T-helper 2 cell treated with Interferon-gamma antibody and Interleukin-4, amounts not matched to agents 5 μg/mL and 100 μg/mL, for 36 hours (primary cell): Measurements from ENCODE around the gene PPP4R3B.

Experiments used
- DNase-seq: peaks from one replicate; pipeline ENCODE4 v3.0.0; 2021; ENCODE audit warnings: low spot score
- H3K27ac Mint-ChIP-seq: one replicate; pipeline ENCODE4 v1.8.0; 2021; ENCODE audit warnings: mild to moderate bottlenecking, mixed read lengths
- H3K27me3 Mint-ChIP-seq: one replicate; pipeline ENCODE4 v1.8.0; 2021; ENCODE audit warnings: low read depth, mixed read lengths
- H3K36me3 Mint-ChIP-seq: one replicate; pipeline ENCODE4 v1.8.0; 2021; ENCODE audit warnings: low read depth, mixed read lengths
- H3K4me1 Mint-ChIP-seq: one replicate; pipeline ENCODE4 v1.8.0; 2021; ENCODE audit warnings: low read depth, mixed read lengths
- H3K4me3 Mint-ChIP-seq: one replicate; pipeline ENCODE4 v1.8.0; 2022; ENCODE audit warnings: mild to moderate bottlenecking, moderate library complexity, mixed read lengths
- H3K9me3 Mint-ChIP-seq: one replicate; pipeline ENCODE4 v1.8.0; 2021; ENCODE audit warnings: mixed read lengths

PPP4R3B gene

GRCh38 chr2:55519938-55520885 is 97.2 kb downstream of the PPP4R3B start:
- H3K36me3 Mint-ChIP-seq = peaks cover 14% of the 10 kb centered on the region
- DNase-seq = peak; percentile 9
- H3K4me1 Mint-ChIP-seq = peaks cover 8% of the 10 kb centered on the region
- H3K4me3 Mint-ChIP-seq = peak overlapping the region; percentile 98
- H3K27me3 Mint-ChIP-seq = no peaks in the 10 kb centered on the region
- H3K9me3 Mint-ChIP-seq = no peaks in the 10 kb centered on the region
- peak overlapping the region; percentile 95 for H3K27ac Mint-ChIP-seq

GRCh38 chr2:55518841-55519165 is 98.6 kb downstream of the PPP4R3B start:
- Mint-ChIP-seq H3K4me3 (peak overlapping the region; percentile 98), H3K9me3 (no peaks in the 10 kb centered on the region), H3K27ac (peak overlapping the region; percentile 95), H3K27me3 (peaks cover 2% of the 10 kb centered on the region), H3K36me3 (peaks cover 7% of the 10 kb centered on the region), H3K4me1 (peaks cover 8% of the 10 kb centered on the region)
- DNase-seq = no peak

GRCh38 chr2:55511508-55512124 is 105.8 kb downstream of the PPP4R3B start:
- H3K9me3 Mint-ChIP-seq = no peaks in the 10 kb centered on the region
- no peaks in the 10 kb centered on the region for H3K36me3 Mint-ChIP-seq
- no peak overlapping the region for H3K27ac Mint-ChIP-seq
- H3K4me3 Mint-ChIP-seq = no peak overlapping the region
- H3K4me1 Mint-ChIP-seq = no peaks in the 10 kb centered on the region
- H3K27me3 Mint-ChIP-seq = peaks cover 5% of the 10 kb centered on the region
- no peak for DNase-seq

- Mint-ChIP-seq H3K4me3 (no peak overlapping the region), H3K4me1 (peaks cover 2% of the 10 kb centered on the region), H3K27ac (no peak overlapping the region), H3K9me3 (no peaks in the 10 kb centered on the region), H3K36me3 (no peaks in the 10 kb centered on the region), H3K27me3 (peaks cover 7% of the 10 kb centered on the region)
- no peak for DNase-seq
Observed at GRCh38 chr2:55502590-55503141, 114.8 kb downstream of the PPP4R3B start.

GRCh38 chr2:55500025-55500424 is 117.4 kb downstream of the PPP4R3B start:
- no peak for DNase-seq
- peaks cover 2% of the 10 kb centered on the region for H3K4me1 Mint-ChIP-seq
- H3K9me3 Mint-ChIP-seq = no peaks in the 10 kb centered on the region
- H3K27ac Mint-ChIP-seq = no peak overlapping the region
- peaks cover 7% of the 10 kb centered on the region for H3K27me3 Mint-ChIP-seq
- H3K36me3 Mint-ChIP-seq = no peaks in the 10 kb centered on the region
- H3K4me3 Mint-ChIP-seq = no peak overlapping the region

- Mint-ChIP-seq H3K27ac (no peak overlapping the region), H3K4me1 (peaks cover 2% of the 10 kb centered on the region), H3K4me3 (no peak overlapping the region), H3K9me3 (no peaks in the 10 kb centered on the region), H3K36me3 (no peaks in the 10 kb centered on the region), H3K27me3 (peaks cover 7% of the 10 kb centered on the region)
- no peak for DNase-seq
Observed at GRCh38 chr2:55498582-55498981, 118.8 kb downstream of the PPP4R3B start.
